Skeletal muscle tissue (tissue), 4 donors: ENCODE measurements around the gene LCN10. TPM values are rescaled to one million over a fixed set of nuclear protein-coding genes. Genes with fewer than 3 reads are reported as not detected.

ENCODE experiments used
- H3K27ac ChIP-seq: one replicate; pipeline ENCODE4 v1.7.0; 2013; ENCODE audit warnings: mild to moderate bottlenecking, low read depth, low read length, inconsistent platforms
- H3K27me3 ChIP-seq, 3 donors: one replicate each; pipeline ENCODE4 v1.7.0; 2013; ENCODE audit warnings: low read length in 3 of 3; ENCODE audit not compliant: control insufficient read depth in 3 of 3, insufficient read depth in 3 of 3
- H3K36me3 ChIP-seq, 3 donors: one replicate each; pipeline ENCODE4 v1.7.0; 2013; ENCODE audit warnings: low read length in 3 of 3; ENCODE audit not compliant: control insufficient read depth in 3 of 3, insufficient read depth in 3 of 3
- H3K4me1 ChIP-seq, 3 donors: one replicate each; pipeline ENCODE4 v1.7.0; 2013; ENCODE audit warnings: low read length in 3 of 3, mild to moderate bottlenecking in 3 of 3; ENCODE audit not compliant: control insufficient read depth in 3 of 3, insufficient read depth in 3 of 3
- H3K4me3 ChIP-seq, 3 donors: one replicate each; pipeline ENCODE4 v1.7.0; 2013; ENCODE audit warnings: low read length in 3 of 3
- H3K9ac ChIP-seq, 3 donors: one replicate each; pipeline ENCODE4 v1.7.0; 2013; ENCODE audit warnings: low read length in 3 of 3, mild to moderate bottlenecking in 3 of 3, moderate library complexity in 2 of 3, low read depth in 1 of 3
- H3K9me3 ChIP-seq, 3 donors: one replicate each; pipeline ENCODE4 v1.7.0; 2013; ENCODE audit warnings: low read length in 3 of 3; ENCODE audit not compliant: control insufficient read depth in 3 of 3
- total RNA-seq: library from RNA; depleted of rRNA; stranded (reverse); fragments of >200 nt; gene quantifications from one replicate; pipeline ENCODE4 v1.2.3, GENCODE V29; 2014
- donor health status: Osteomylitis.

The LCN10 gene
- total RNA-seq, 1 donor from 2014 or later: 2.1 TPM

DNA sequence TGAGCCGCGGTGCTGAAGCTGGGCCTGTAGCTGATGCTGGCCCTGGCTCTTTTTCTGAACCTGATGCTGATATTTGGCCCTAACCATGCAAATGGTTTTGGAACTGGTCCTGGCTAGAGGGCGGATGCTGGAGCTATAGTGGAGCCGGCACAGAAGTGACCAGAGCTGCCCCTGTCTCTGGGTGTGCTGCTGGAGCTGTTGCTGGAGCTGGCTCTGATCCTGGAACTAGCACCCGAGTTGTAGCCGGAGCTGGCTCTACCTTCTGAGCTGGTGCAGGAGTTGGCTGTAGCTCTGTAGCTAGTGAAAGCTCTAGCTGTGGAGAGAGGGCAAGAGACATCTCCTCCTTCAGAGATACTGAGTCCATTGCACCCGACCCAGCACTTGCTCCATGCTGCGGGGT, 12.8 kb downstream of the LCN10 start:
- no peak overlapping the region for H3K4me3 ChIP-seq
- peaks cover 32 to 40% (median 34%) of the 10 kb centered on the region in 3 donors for H3K4me1 ChIP-seq
- no peaks in the 10 kb centered on the region for H3K9me3 ChIP-seq
- no peak overlapping the region for H3K27ac ChIP-seq
- H3K27me3 ChIP-seq: no peaks in the 10 kb centered on the region
- peak overlapping the region in 1 of 3 donors; percentile 16 for H3K9ac ChIP-seq
- peaks cover 16 to 18% (median 18%) of the 10 kb centered on the region in 3 donors for H3K36me3 ChIP-seq

DNA sequence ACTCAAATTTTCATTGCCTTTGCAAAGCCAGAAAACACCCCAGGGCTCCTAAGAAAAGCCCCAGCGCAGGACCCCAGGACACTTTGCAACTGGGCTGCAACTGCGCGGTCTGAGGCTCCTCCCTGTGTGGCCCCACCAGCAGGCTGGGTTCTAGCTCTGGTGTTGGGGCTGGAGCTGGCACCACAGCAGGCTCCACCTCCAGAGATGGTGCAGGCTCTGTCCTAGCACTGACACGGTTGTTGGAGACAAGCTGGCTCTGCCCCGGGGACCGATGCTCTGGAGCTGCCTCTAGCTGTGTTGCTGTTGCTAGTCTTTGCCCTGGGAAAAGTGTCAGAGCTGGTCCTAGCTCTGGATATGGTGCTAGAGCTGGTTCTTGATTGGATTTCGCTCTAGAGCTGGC, 13.6 kb downstream of the LCN10 start:
- Histone ChIP-seq H3K4me1 (peaks cover 34 to 40% (median 34%) of the 10 kb centered on the region in 3 donors), H3K4me3 (peak overlapping the region; percentile 67 to 98 (median 98)), H3K27ac (no peak overlapping the region), H3K9me3 (no peaks in the 10 kb centered on the region), H3K27me3 (no peaks in the 10 kb centered on the region), H3K9ac (peak overlapping the region; percentile 80 to 95 (median 81)), H3K36me3 (peaks cover 24 to 25% (median 25%) of the 10 kb centered on the region in 3 donors)

DNA sequence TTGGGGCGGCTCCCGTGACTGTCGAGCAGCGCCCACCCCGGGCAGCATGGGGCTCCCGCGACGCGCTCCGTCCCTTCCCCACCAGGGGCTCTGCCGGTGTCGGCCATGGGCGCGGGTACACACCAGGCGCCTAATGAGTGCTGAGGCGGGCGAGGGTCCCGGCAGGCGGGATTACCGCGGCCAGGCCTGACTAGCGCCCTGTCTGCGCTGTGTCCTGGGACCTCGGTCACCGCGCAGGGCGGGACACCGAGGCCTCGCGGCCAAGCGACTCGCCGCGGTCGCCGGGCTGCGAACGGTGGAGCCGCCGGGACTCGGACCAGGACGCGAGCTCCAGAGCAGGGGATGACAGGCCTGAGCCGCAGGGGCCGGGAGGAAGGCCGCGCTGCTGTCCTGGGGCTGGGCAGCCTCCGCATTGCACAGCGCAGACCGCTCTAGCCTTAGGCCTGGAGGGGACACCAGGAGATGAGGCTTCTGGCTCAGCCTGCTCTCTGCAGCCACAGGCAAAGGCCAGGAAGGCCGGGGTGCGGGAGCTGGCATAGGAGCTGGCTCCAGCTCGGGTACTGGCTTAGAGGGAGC, 14.1 kb downstream of the LCN10 start:
- H3K4me1 ChIP-seq: peaks cover 34 to 40% (median 34%) of the 10 kb centered on the region in 3 donors
- H3K9ac ChIP-seq: peak overlapping the region; percentile 80 to 95 (median 81)
- no peak overlapping the region for H3K27ac ChIP-seq

DNA sequence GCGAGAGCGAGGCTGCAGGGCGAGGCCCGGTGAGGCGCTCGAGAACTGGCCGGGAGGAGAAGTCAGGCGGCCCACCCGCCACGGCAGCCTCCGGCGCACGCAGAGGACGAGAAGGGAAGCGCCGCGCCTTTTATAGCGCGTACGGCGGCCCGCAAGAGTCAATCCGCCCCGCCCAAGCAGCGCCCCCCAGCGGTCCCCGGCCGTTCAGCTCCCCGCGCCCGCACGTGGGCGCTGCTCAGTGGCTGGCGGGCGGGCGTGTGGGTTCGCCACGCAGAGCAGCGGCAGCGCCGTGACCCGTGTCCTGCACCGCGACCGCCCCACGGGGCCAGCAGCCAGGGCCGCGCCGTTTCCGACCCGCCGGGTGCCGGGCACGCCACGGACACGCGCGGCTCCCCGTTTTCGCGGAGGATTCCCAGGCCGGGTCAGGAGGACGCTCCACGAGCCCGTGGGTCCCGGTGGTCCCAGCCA, 14.6 kb downstream of the LCN10 start:
- Histone ChIP-seq H3K27me3 (no peaks in the 10 kb centered on the region), H3K4me1 (peaks cover 34 to 43% (median 34%) of the 10 kb centered on the region in 3 donors), H3K27ac (peak overlapping the region; percentile 64), H3K9ac (peak overlapping the region; percentile 86 to 95 (median 94)), H3K4me3 (peak overlapping the region; percentile 83 to 98 (median 98)), H3K9me3 (no peaks in the 10 kb centered on the region), H3K36me3 (peaks cover 33 to 35% (median 35%) of the 10 kb centered on the region in 3 donors)

More for the DNA sequence above, 14.1 kb downstream of the LCN10 start:
- Histone ChIP-seq H3K9me3 (no peaks in the 10 kb centered on the region), H3K36me3 (peaks cover 29 to 30% (median 30%) of the 10 kb centered on the region in 3 donors), H3K27me3 (no peaks in the 10 kb centered on the region), H3K4me3 (peak overlapping the region; percentile 67 to 98 (median 98))

DNA sequence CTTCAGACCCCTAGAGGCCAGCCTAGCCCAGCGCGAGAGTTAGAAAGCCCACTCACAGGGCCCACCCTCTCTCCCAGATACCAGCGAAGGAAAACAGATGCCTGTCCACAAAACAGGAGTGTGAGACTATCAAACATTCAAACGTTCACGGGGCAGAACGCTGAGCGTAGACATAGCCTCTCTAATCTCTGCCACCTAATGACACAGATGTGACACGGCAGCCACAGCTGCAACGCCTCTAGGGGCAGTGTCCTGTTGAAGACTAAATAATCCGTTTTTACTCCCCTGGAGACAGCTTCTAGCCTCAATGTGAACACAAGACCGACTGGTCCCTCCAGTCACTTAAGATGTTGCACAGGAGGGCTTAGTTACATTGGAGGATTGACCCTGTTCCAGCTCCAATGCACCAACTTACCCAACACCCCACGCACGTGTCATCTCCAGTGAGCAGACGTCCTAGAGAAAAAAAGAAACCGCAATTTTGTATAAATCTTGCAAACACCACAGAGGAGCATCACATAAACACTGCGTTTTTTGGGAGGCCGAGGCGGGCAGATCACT, 16.0 kb downstream of the LCN10 start:
- peak overlapping the region; percentile 61 to 95 (median 94) for H3K9ac ChIP-seq
- no peaks in the 10 kb centered on the region for H3K9me3 ChIP-seq
- no peaks in the 10 kb centered on the region for H3K27me3 ChIP-seq
- peaks cover 39 to 44% (median 42%) of the 10 kb centered on the region in 3 donors for H3K36me3 ChIP-seq
- peak overlapping the region; percentile 83 to 98 (median 98) for H3K4me3 ChIP-seq
- H3K27ac ChIP-seq: peak overlapping the region; percentile 5
- peaks cover 34 to 54% (median 40%) of the 10 kb centered on the region in 3 donors for H3K4me1 ChIP-seq

DNA sequence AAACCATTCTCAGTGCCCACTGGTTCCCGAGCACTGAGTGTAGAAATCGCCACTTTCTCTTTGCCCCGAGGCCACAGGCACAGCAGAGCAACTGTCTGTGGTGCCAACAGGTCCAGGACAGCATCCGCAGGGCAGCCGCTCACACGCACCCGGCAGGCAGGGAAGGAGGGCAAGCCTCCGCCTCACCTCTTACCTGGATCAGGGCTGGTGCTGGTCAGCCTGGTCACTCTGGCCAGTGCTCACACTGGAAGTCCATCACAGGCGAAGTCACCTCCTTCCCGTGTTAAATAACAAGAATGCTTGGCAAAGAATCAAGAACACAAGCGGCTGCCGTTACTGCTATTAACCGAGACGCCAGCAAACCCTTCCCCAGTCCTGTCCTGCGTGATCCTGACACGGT, 16.6 kb downstream of the LCN10 start:
- Histone ChIP-seq H3K9me3 (no peaks in the 10 kb centered on the region), H3K36me3 (peaks cover 39 to 44% (median 42%) of the 10 kb centered on the region in 3 donors), H3K4me1 (peaks cover 34 to 58% (median 45%) of the 10 kb centered on the region in 3 donors), H3K4me3 (peak overlapping the region; percentile 83 to 98 (median 98)), H3K9ac (peak overlapping the region in 2 of 3 donors; percentile 94 to 95), H3K27me3 (no peaks in the 10 kb centered on the region), H3K27ac (peak overlapping the region; percentile 5)

DNA sequence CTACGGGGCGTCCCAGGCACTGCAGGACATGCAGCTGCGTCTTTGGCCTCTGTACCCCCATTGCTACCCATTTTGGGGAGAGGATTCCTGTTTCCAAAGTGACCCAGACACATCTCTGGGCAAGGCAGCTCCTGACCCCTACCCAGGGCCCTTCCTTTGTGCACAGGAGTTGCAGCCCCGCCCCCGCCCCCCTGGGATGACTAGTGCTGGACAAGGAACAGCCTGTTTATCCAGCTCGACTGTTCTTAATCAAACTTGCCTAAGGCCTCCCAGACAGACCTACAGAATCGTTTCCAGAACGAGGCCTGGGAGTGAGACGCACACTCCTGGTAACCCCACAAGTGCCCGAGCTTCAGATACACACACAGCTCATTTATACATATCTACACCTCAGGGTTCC, 17.1 kb downstream of the LCN10 start:
- Histone ChIP-seq H3K9ac (peak overlapping the region in 1 of 3 donors; percentile 40), H3K27ac (no peak overlapping the region)

DNA sequence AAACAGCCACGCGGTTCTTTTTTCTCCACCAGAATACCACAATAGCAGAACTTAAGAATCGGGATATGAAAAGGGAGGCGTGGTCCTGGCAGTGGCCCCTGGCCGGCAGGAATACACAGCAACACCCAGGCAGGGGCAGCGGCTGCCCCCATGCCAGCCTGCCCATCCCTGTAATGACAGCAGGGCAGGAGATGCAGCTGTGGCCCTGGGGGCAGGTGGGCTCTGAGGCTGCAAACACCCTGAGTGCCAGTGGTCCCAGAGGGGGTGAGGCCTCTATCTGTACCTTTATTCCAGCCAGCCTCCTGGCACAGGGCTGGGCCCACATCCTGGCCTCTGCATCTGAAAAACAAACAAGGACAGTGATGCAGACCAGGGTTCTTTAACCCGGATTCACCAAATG, 18.0 kb downstream of the LCN10 start:
- no peak overlapping the region for H3K4me3 ChIP-seq
- peaks cover 42 to 63% (median 56%) of the 10 kb centered on the region in 3 donors for H3K4me1 ChIP-seq
- H3K9me3 ChIP-seq: no peaks in the 10 kb centered on the region
- no peak overlapping the region for H3K9ac ChIP-seq
- H3K27me3 ChIP-seq: no peaks in the 10 kb centered on the region
- H3K36me3 ChIP-seq: peaks cover 39 to 47% (median 42%) of the 10 kb centered on the region in 3 donors
- no peak overlapping the region for H3K27ac ChIP-seq

More for the DNA sequence above, 17.1 kb downstream of the LCN10 start:
- H3K9me3 ChIP-seq: no peaks in the 10 kb centered on the region
- H3K27me3 ChIP-seq: no peaks in the 10 kb centered on the region
- H3K4me3 ChIP-seq: peak overlapping the region in 2 of 3 donors; percentile 98
- H3K36me3 ChIP-seq: peaks cover 39 to 47% (median 42%) of the 10 kb centered on the region in 3 donors
- peaks cover 37 to 63% (median 50%) of the 10 kb centered on the region in 3 donors for H3K4me1 ChIP-seq

DNA sequence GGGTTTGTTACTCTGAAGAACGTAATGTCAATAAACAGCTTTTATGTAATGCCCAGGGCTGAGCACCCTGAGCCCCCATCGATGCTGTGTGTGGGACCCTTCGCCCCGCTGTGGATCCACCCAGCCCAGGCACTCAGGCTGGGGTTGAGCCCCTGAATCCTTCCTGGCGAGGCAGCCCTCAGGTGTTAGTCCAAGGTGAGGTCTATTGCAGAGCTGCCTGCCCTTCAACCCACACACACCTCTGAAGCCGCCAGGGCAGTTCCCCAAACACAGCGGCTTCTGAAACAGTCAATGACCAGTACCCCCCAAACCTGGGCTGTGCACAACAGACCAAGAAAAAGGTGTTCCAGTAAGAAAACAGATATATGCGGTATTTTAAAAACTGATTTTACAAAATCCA, 18.8 kb downstream of the LCN10 start:
- H3K9ac ChIP-seq: no peak overlapping the region
- H3K4me3 ChIP-seq: no peak overlapping the region
- peaks cover 0 to 3% (median 0%) of the 10 kb centered on the region in 3 donors for H3K27me3 ChIP-seq
- H3K9me3 ChIP-seq: no peaks in the 10 kb centered on the region
- H3K27ac ChIP-seq: no peak overlapping the region
- peaks cover 38 to 63% (median 54%) of the 10 kb centered on the region in 3 donors for H3K4me1 ChIP-seq
- peaks cover 39 to 47% (median 42%) of the 10 kb centered on the region in 3 donors for H3K36me3 ChIP-seq
